SK-N-SH (cell line): ENCODE measurements around the gene NMNAT2. TPM values are rescaled to one million over a fixed set of nuclear protein-coding genes. Genes with fewer than 3 reads are reported as not detected.

Source experiments
- CTCF ChIA-PET: fragments of 300-600, 350-600 bp; formaldehyde crosslinking; extraction: SDS; loops from one replicate; lab custom pipeline; 2021; lab: Yijun Ruan, JAX
- POLR2A ChIA-PET: fragments of 350-600 bp; sonication (Branson Sonifier 250); formaldehyde crosslinking; extraction: SDS; loops from one replicate; lab custom pipeline; 2020; ENCODE audit warnings: antibody characterized with exemption, inconsistent platforms; lab: Yijun Ruan, JAX
- DNase-seq: peaks from one replicate; pipeline ENCODE4 v3.0.0; 2012
- H2AFZ ChIP-seq: fragments of 200-600 bp; sonication (generic); 2 replicates; pipeline ENCODE4 v1.8.1; 2016; ENCODE audit warnings: antibody characterized with exemption, mild to moderate bottlenecking, low read depth
- H3F3A ChIP-seq: fragments of 200-600 bp; sonication (generic); replicated peaks from 2 replicates; pipeline ENCODE3; 2016; ENCODE audit warnings: antibody characterized with exemption, mild to moderate bottlenecking; ENCODE audit not compliant: insufficient read depth
- H3K27ac ChIP-seq, 2 experiments: fragments of 200-500 bp in 1 of 2; fragments of 200-600 bp in 1 of 2; sonication (Bioruptor generic) in 1 of 2; sonication (generic), shearing (Covaris generic) in 1 of 2; 2 replicates each; pipeline versions ENCODE4 v1.5.1 to v1.6.1; 2014 to 2016; ENCODE audit warnings: low read depth in 2 of 2, inconsistent platforms in 1 of 2, low read length in 1 of 2, mild to moderate bottlenecking in 1 of 2, mixed read lengths in 1 of 2
- H3K27me3 ChIP-seq: fragments of 200-600 bp; sonication (generic), shearing (Covaris generic); 2 replicates; pipeline ENCODE4 v1.6.1; 2016; ENCODE audit warnings: mixed run types; ENCODE audit not compliant: insufficient read depth
- H3K36me3 ChIP-seq, 2 experiments: fragments of 200-500 bp in 1 of 2; fragments of 200-600 bp in 1 of 2; sonication (Bioruptor generic) in 1 of 2; sonication (generic) in 1 of 2; replicated peaks in 1 of 2; 2 replicates each; pipeline versions ENCODE3 to v1.5.1; 2014 to 2016; ENCODE audit warnings: low read length in 1 of 2, mild to moderate bottlenecking in 1 of 2; ENCODE audit not compliant: insufficient read depth in 2 of 2, control insufficient read depth in 1 of 2
- H3K4me1 ChIP-seq, 2 experiments: fragments of 200-500 bp in 1 of 2; fragments of 200-600 bp in 1 of 2; sonication (Bioruptor generic) in 1 of 2; sonication (generic), shearing (Covaris generic) in 1 of 2; 2 replicates each; pipeline versions ENCODE4 v1.5.1 to v1.6.1; 2014 to 2016; ENCODE audit warnings: low read depth in 1 of 2, low read length in 1 of 2, mixed run types in 1 of 2; ENCODE audit not compliant: insufficient read depth in 2 of 2, control insufficient read depth in 1 of 2
- H3K4me2 ChIP-seq: fragments of 200-600 bp; sonication (generic), shearing (Covaris generic); 2 replicates; pipeline ENCODE4 v1.6.1; 2017; ENCODE audit warnings: mixed run types
- H3K4me3 ChIP-seq, 2 experiments: fragments of 200-500 bp in 1 of 2; fragments of 200-600 bp in 1 of 2; sonication (Bioruptor generic) in 1 of 2; sonication (generic), shearing (Covaris generic) in 1 of 2; 2 replicates each; pipeline versions ENCODE4 v1.5.1 to v1.8.1; 2014 to 2016; ENCODE audit warnings: low read depth in 2 of 2, inconsistent platforms in 1 of 2, low read length in 1 of 2, mild to moderate bottlenecking in 1 of 2, mixed read lengths in 1 of 2, moderate library complexity in 1 of 2
- H3K79me2 ChIP-seq: fragments of 200-600 bp; sonication (generic); 2 replicates; pipeline ENCODE4 v1.8.1; 2017; ENCODE audit warnings: mild to moderate bottlenecking; ENCODE audit not compliant: insufficient read depth
- H3K9ac ChIP-seq: fragments of 200-600 bp; sonication (generic); 2 replicates; pipeline ENCODE4 v1.6.1; 2017; ENCODE audit warnings: mixed run types
- H3K9me2 ChIP-seq: fragments of 200-600 bp; sonication (generic); 2 replicates; pipeline ENCODE4 v1.6.1; 2017; ENCODE audit warnings: mixed run types
- H3K9me3 ChIP-seq: fragments of 200-600 bp; sonication (generic); 2 replicates; pipeline ENCODE4 v1.6.1; 2017; ENCODE audit warnings: mixed run types, mild to moderate bottlenecking, moderate library complexity
- H4K20me1 ChIP-seq: fragments of 200-600 bp; sonication (generic); 2 replicates; pipeline ENCODE4 v1.6.1; 2017; ENCODE audit warnings: mild to moderate bottlenecking, mixed run types; ENCODE audit not compliant: insufficient read depth
- EP300 ChIP-seq, 2 experiments: IDR thresholded peaks; 2 replicates each; pipeline versions ENCODE4 v1.4.0 to v1.6.1; 2012; ENCODE audit warnings: borderline replicate concordance in 1 of 2, low read depth in 1 of 2, low read length in 1 of 2
- EZH2phosphoT487 ChIP-seq: fragments of 200-600 bp; sonication (generic); IDR thresholded peaks from 2 replicates; pipeline ENCODE4 v1.6.1; 2017; ENCODE audit warnings: low read depth, mixed run types, mild to moderate bottlenecking, antibody characterized with exemption, moderate library complexity, borderline replicate concordance
- GABPA ChIP-seq: IDR thresholded peaks from 2 replicates; pipeline ENCODE4 v1.4.0; 2012; ENCODE audit warnings: low read depth, mild to moderate bottlenecking
- GATA2 ChIP-seq: sonication (generic); formaldehyde crosslinking; IDR thresholded peaks from 2 replicates; pipeline ENCODE4 v1.5.0; 2020; ENCODE audit warnings: mild to moderate bottlenecking, missing genetic modification reagents
- POLR2AphosphoS5 ChIP-seq: IDR thresholded peaks from 2 replicates; pipeline ENCODE4 v1.6.1; 2012; ENCODE audit warnings: low read depth, low read length
- RAD21 ChIP-seq: IDR thresholded peaks from 2 replicates; pipeline ENCODE4 v1.6.1; 2012; ENCODE audit warnings: mild to moderate bottlenecking, low read length
- RCOR1 ChIP-seq: fragments of 150-350 bp; IDR thresholded peaks from 2 replicates; pipeline ENCODE4 v1.6.1; 2017; ENCODE audit warnings: antibody characterized with exemption, low read length
- TCF12 ChIP-seq: IDR thresholded peaks from 2 replicates; pipeline ENCODE4 v1.4.0; 2012
- TEAD4 ChIP-seq: IDR thresholded peaks from 2 replicates; pipeline ENCODE4 v1.4.0; 2012; ENCODE audit warnings: mild to moderate bottlenecking, borderline replicate concordance; ENCODE audit not compliant: insufficient read depth
- WGBS: methylation state at CpG from one replicate; pipeline ENCODE4 v1.1.6; 2017; ENCODE audit warnings: low lambda C conversion rate; 5-methylcytosine and 5-hydroxymethylcytosine counted together
- polyA plus RNA-seq, 3 experiments: library from polyadenylated mRNA; depleted of rRNA; stranded (reverse); fragments of >200 nt; gene quantifications; 2 replicates each; pipeline ENCODE4 v1.2.3, GENCODE V29; 2012
- TF ChIP-seq, protein P1 (sequence below): IDR thresholded peaks from 2 replicates; pipeline ENCODE4 v1.4.0; 2012; ENCODE audit warnings: low read depth
- TF ChIP-seq, protein P2 (sequence below): IDR thresholded peaks from 2 replicates; pipeline ENCODE4 v1.4.0; 2012; ENCODE audit warnings: low read depth, borderline replicate concordance
- TF ChIP-seq, protein P3 (sequence below): IDR thresholded peaks from 2 replicates; pipeline ENCODE4 v1.4.0; 2012; ENCODE audit warnings: low read depth, borderline replicate concordance
- TF ChIP-seq, protein P4 (sequence below): IDR thresholded peaks from 2 replicates; pipeline ENCODE4 v1.6.1; 2012; ENCODE audit warnings: mild to moderate bottlenecking, low read depth, low read length, moderate library complexity

The NMNAT2 gene
- polyA plus RNA-seq, 1 of the 3 experiments (the other 2 are of a cell fraction), result 0.07 TPM

DNA sequence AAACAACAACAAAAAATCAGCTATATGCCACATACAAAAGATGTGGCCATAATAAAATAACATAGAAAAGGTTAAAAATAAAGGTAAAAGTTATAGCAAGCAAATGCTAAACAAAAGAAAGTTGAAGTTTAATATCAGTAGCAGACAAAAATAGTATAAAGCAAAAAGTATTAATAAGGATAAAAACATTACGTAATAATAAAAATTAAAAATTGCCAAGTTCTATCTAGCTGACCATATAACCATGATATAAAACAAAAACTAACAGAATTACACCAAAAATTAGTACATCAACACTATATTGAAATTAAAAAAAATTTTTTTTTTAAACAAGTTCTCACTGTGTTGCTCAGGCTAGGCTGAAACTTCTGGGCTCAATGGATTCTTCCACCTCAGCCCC is 38.6 kb upstream of the NMNAT2 start:
- CTCF ChIA-PET, result interaction anchor here (1.3 kb wide), 1 partner anchor 14 kb away, joined by 3 read pairs; no protein-coding TSS in a partner anchor
- Histone ChIP-seq H3K4me3 (no peak overlapping the region), H3K36me3 (no peaks in the 10 kb centered on the region), H3K79me2 (no peaks in the 10 kb centered on the region), H3K4me2 (no peak overlapping the region), H2AFZ (no peak overlapping the region), H3K9me3 (no peaks in the 10 kb centered on the region)
- no peak for DNase-seq
- POLR2A ChIA-PET, result no interaction called here
- TF ChIP-seq EZH2phosphoT487, result no peak
- TF ChIP-seq RCOR1, result no peak
- TF ChIP-seq GATA2 (CRISPR knock-in tag), result no peak
- TF ChIP-seq, protein P1, sequence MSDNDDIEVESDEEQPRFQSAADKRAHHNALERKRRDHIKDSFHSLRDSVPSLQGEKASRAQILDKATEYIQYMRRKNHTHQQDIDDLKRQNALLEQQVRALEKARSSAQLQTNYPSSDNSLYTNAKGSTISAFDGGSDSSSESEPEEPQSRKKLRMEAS, result no peak
- no peak for TF ChIP-seq TEAD4
- TF ChIP-seq RAD21, result no peak
- TF ChIP-seq TCF12, result no peak
- TF ChIP-seq EP300 (IDR thresholded peaks at IDR 0.05; ENCODE audit: borderline replicate concordance in 1 of 2, low read depth in 1 of 2, low read length in 1 of 2), result no peak
- TF ChIP-seq, protein P2, sequence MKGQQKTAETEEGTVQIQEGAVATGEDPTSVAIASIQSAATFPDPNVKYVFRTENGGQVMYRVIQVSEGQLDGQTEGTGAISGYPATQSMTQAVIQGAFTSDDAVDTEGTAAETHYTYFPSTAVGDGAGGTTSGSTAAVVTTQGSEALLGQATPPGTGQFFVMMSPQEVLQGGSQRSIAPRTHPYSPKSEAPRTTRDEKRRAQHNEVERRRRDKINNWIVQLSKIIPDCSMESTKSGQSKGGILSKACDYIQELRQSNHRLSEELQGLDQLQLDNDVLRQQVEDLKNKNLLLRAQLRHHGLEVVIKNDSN, result no peak
- no peak for TF ChIP-seq POLR2AphosphoS5
- TF ChIP-seq, protein P3, sequence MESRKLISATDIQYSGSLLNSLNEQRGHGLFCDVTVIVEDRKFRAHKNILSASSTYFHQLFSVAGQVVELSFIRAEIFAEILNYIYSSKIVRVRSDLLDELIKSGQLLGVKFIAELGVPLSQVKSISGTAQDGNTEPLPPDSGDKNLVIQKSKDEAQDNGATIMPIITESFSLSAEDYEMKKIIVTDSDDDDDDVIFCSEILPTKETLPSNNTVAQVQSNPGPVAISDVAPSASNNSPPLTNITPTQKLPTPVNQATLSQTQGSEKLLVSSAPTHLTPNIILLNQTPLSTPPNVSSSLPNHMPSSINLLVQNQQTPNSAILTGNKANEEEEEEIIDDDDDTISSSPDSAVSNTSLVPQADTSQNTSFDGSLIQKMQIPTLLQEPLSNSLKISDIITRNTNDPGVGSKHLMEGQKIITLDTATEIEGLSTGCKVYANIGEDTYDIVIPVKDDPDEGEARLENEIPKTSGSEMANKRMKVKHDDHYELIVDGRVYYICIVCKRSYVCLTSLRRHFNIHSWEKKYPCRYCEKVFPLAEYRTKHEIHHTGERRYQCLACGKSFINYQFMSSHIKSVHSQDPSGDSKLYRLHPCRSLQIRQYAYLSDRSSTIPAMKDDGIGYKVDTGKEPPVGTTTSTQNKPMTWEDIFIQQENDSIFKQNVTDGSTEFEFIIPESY, result no peak
- TF ChIP-seq, protein P4, sequence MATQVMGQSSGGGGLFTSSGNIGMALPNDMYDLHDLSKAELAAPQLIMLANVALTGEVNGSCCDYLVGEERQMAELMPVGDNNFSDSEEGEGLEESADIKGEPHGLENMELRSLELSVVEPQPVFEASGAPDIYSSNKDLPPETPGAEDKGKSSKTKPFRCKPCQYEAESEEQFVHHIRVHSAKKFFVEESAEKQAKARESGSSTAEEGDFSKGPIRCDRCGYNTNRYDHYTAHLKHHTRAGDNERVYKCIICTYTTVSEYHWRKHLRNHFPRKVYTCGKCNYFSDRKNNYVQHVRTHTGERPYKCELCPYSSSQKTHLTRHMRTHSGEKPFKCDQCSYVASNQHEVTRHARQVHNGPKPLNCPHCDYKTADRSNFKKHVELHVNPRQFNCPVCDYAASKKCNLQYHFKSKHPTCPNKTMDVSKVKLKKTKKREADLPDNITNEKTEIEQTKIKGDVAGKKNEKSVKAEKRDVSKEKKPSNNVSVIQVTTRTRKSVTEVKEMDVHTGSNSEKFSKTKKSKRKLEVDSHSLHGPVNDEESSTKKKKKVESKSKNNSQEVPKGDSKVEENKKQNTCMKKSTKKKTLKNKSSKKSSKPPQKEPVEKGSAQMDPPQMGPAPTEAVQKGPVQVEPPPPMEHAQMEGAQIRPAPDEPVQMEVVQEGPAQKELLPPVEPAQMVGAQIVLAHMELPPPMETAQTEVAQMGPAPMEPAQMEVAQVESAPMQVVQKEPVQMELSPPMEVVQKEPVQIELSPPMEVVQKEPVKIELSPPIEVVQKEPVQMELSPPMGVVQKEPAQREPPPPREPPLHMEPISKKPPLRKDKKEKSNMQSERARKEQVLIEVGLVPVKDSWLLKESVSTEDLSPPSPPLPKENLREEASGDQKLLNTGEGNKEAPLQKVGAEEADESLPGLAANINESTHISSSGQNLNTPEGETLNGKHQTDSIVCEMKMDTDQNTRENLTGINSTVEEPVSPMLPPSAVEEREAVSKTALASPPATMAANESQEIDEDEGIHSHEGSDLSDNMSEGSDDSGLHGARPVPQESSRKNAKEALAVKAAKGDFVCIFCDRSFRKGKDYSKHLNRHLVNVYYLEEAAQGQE, result no peak
- TF ChIP-seq GABPA, result no peak
- TF ChIP-seq, all 33 proteins: peak for 0
- no peak overlapping the region for H3K27ac ChIP-seq
- no peaks in the 10 kb centered on the region for H3K27me3 ChIP-seq
- H3K4me1 ChIP-seq, result no peaks in the 10 kb centered on the region; a peak in 1 of 4 replicates
- 89% methylated on average over 1 of the region's 1 CpG for WGBS
- no peaks in the 10 kb centered on the region for H3F3A ChIP-seq
- no peaks in the 10 kb centered on the region for H4K20me1 ChIP-seq
- H3K9me2 ChIP-seq, result no peaks in the 10 kb centered on the region
- no peak overlapping the region for H3K9ac ChIP-seq
